Adrenal gland (tissue), 12 donors: Measurements from ENCODE around the gene GTPBP2. TPM values are rescaled to one million over a fixed set of nuclear protein-coding genes. Genes with fewer than 3 reads are reported as not detected.

ENCODE experiments used
- DNase-seq, 7 donors: peaks; one replicate each; pipeline ENCODE4 v3.0.0-alpha.2; 2019 to 2020
- H3K27ac ChIP-seq, 5 donors: fragments of 200-600 bp; sonication (generic) in 4 of 5; 1 replicate in 3 of 5; 2 replicates in 2 of 5; pipeline versions ENCODE4 v1.5.1 to v1.8.0; 2016 to 2020; ENCODE audit warnings: mild to moderate bottlenecking in 1 of 5
- H3K27me3 ChIP-seq: fragments of 200-600 bp; 2 replicates; pipeline ENCODE4 v1.8.0; 2021
- H3K36me3 ChIP-seq, 2 donors: fragments of 200-600 bp; replicated peaks in 1 of 2; 1 replicate in 1 of 2; 2 replicates in 1 of 2; pipeline versions ENCODE4 v1.5.1 to v1.8.0; 2018 to 2022
- H3K4me1 ChIP-seq, 2 donors: fragments of 200-600 bp; replicated peaks in 1 of 2; 1 replicate in 1 of 2; 2 replicates in 1 of 2; pipeline versions ENCODE4 v1.5.1 to v1.8.0; 2018 to 2021
- H3K4me3 ChIP-seq, 4 donors: fragments of 200-600 bp; sonication (generic) in 3 of 4; one replicate each; pipeline ENCODE4 v1.5.1; 2016 to 2018
- H3K9me3 ChIP-seq, 3 donors: fragments of 200-600 bp; sonication (generic) in 1 of 3; replicated peaks in 1 of 3; 1 replicate in 2 of 3; 2 replicates in 1 of 3; pipeline versions ENCODE4 v1.5.1 to v1.8.0; 2016 to 2021
- CTCF ChIP-seq, 6 experiments: fragments of 450-650 bp in 4 of 6; fragments of 200-600 bp in 2 of 6; sonication (generic) in 1 of 6; IDR thresholded peaks; 1 replicate in 5 of 6; 2 replicates in 1 of 6; pipeline versions ENCODE4 v1.5.1 to v1.8.0; 2016 to 2021; ENCODE audit warnings: antibody characterized with exemption in 6 of 6, mild to moderate bottlenecking in 2 of 6, moderate library complexity in 1 of 6
- POLR2A ChIP-seq, 2 donors: fragments of 450-650 bp; IDR thresholded peaks; one replicate each; pipeline ENCODE4 v1.6.1; 2017; ENCODE audit warnings: antibody characterized with exemption in 2 of 2, mild to moderate bottlenecking in 2 of 2, moderate library complexity in 1 of 2
- WGBS, 4 donors: extraction: QIAGEN DNeasy Blood & Tissue Kit in 2 of 4; methylation state at CpG; one replicate each; pipeline versions ENCODE4 v1.1.5 to v1.1.7; 2013 to 2017; 5-methylcytosine and 5-hydroxymethylcytosine counted together
- intact Hi-C, 2 donors: fragments of 100-400 bp; cut with DNase I; formaldehyde crosslinking; loops; one replicate each; pipeline versions ENCODE4 v1.14.1 to v1.15.0; 2022 to 2023
- polyA plus RNA-seq, 3 donors: library from polyadenylated mRNA; stranded (reverse); fragments of 200-250 nt in 2 of 3; fragments of 350-450 nt in 1 of 3; fragmentation: Illumina TruSeq in 1 of 3; extraction: RNeasy Lipid Tissue Mini Kit (QIAGEN cat#74804) in 1 of 3; gene quantifications; one replicate each; pipeline ENCODE4 v1.2.3, GENCODE V29; 2013 to 2014
- total RNA-seq, 9 donors: library from RNA; depleted of rRNA in 4 of 9; stranded (reverse); fragments of >200 nt in 4 of 9; fragments of 120-200 nt in 1 of 9; fragmentation: NEBNext Ultra II Directional in 1 of 9; extraction: Animal tissue kit (Norgen Biotek cat#: 25700) in 1 of 9; gene quantifications; one replicate each; pipeline versions ENCODE4 v1.1.0 to v1.2.4, GENCODE V29; 2013 to 2023
- donor health status: healthy with polysubstance abuse.
- donor health status: Bipolar disorder and iron deficiency.
- donor health status: DM: yes; HTN: yes; CAD: no.
- donor health status: DM: no; HTN: no; CAD: no.
- donor health status: DM: no; HTN: no; CAD: no.
- donor health status: DM: yes; HTN: yes; CAD: no.

GTPBP2 gene
- total and polyA plus RNA-seq, 12 donors: 16.5 to 73.5 (median 43.5) TPM

DNA sequence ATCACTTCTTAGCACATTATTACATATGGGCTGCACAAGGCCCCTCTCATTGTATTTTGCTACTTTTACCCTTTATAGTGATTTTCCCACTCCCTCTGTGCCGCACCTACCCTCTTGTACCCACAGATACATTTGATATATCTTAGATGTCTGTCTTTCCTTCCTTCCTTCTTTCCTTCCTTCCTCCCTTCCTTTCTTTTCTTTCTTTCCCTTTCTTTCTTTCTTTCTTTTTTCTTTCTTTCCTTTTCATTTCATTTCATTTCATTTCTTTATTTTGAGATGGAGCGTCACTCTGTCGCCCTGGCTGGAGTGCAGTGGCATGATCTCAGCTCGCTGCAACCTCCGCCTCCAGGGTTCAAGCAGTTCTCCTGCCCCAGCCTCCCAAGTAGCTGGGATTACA lies 40.9 kb downstream of the GTPBP2 start:
- H3K4me3 ChIP-seq: no peak overlapping the region
- H3K27me3 ChIP-seq: no peaks in the 10 kb centered on the region
- no peak for DNase-seq
- peaks cover 0 to 55% of the 10 kb centered on the region in 2 donors for H3K36me3 ChIP-seq
- 97 to 99% (median 98%) methylated on average over 5 of the region's 5 CpGs for WGBS, 4 donors
- H3K9me3 ChIP-seq: no peaks in the 10 kb centered on the region
- no peak overlapping the region for H3K27ac ChIP-seq
- no peaks in the 10 kb centered on the region for H3K4me1 ChIP-seq
- intact Hi-C loops: no loop called here
- TF ChIP-seq CTCF (IDR thresholded peaks at IDR 0.05): no peak

- H3K36me3 ChIP-seq: peaks cover 0 to 51% of the 10 kb centered on the region in 2 donors
- no peaks in the 10 kb centered on the region for H3K4me1 ChIP-seq
- no peak for TF ChIP-seq POLR2A (IDR thresholded peaks at IDR 0.05)
- TF ChIP-seq CTCF (IDR thresholded peaks at IDR 0.05): no peak
- no peaks in the 10 kb centered on the region for H3K9me3 ChIP-seq
- DNase-seq: no peak
- H3K4me3 ChIP-seq: no peak overlapping the region
- no peaks in the 10 kb centered on the region for H3K27me3 ChIP-seq
- H3K27ac ChIP-seq: no peak overlapping the region
- intact Hi-C loops: no loop called here
- 88 to 94% (median 92%) methylated on average over 7 of the region's 7 CpGs for WGBS, 4 donors
Measured at GRCh38 chr6:43584892-43585570, 44.0 kb downstream of the GTPBP2 start.

DNA sequence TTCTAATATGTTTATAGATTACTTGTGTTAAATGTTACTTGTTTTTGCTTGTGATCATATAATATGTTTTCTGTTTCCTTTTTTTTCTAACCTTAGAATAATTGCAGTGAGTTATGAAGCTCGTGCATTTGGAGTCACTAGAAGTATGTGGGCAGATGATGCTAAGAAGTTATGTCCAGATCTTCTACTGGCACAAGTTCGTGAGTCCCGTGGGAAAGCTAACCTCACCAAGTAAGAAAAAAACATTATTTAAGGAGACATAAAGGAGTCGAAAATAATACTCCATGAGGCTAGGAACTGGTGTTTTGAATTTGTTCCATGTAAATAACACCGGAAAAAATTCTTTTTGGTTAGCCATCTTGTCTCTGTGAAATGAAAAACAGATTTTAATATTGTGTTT lies 46.2 kb downstream of the GTPBP2 start:
- no peaks in the 10 kb centered on the region for H3K9me3 ChIP-seq
- peaks cover 0 to 7% of the 10 kb centered on the region in 2 donors for H3K4me1 ChIP-seq
- WGBS, 4 donors: 87 to 91% (median 88%) methylated on average over 5 of the region's 5 CpGs
- H3K4me3 ChIP-seq: no peak overlapping the region
- no peaks in the 10 kb centered on the region for H3K27me3 ChIP-seq
- intact Hi-C loops: no loop called here
- TF ChIP-seq CTCF (IDR thresholded peaks at IDR 0.05) (no peak), POLR2A (IDR thresholded peaks at IDR 0.05) (no peak)
- peaks cover 0 to 40% of the 10 kb centered on the region in 2 donors for H3K36me3 ChIP-seq
- H3K27ac ChIP-seq: no peak overlapping the region
- DNase-seq: no peak

- Histone ChIP-seq H3K27ac (no peak overlapping the region), H3K9me3 (no peaks in the 10 kb centered on the region), H3K4me1 (peaks cover 19 to 26% of the 10 kb centered on the region in 2 donors), H3K36me3 (peaks cover 0 to 12% of the 10 kb centered on the region in 2 donors), H3K4me3 (no peak overlapping the region), H3K27me3 (no peaks in the 10 kb centered on the region)
- intact Hi-C loops: loop anchor here in 1 of 2 donors (10.0 kb wide), 1 partner anchor 54 kb away; no protein-coding TSS in a partner anchor
- no peak for DNase-seq
- WGBS, 4 donors: 73 to 91% (median 78%) methylated on average over 2 of the region's 2 CpGs
- TF ChIP-seq CTCF (IDR thresholded peaks at IDR 0.05): no peak
- TF ChIP-seq POLR2A (IDR thresholded peaks at IDR 0.05): no peak
Measured at GRCh38 chr6:43579171-43579570, 49.9 kb downstream of the GTPBP2 start.
